Left lung (tissue), 10 donors: Measurements from ENCODE around the gene EDIL3. TPM values are rescaled to one million over a fixed set of nuclear protein-coding genes. Genes with fewer than 3 reads are reported as not detected.
A peak's percentile ranks its signal among the peaks of the same experiment; 100 is the strongest.

Experiments
- ATAC-seq: fragments of 200-7000 bp; cut with Tn5 transposase; one replicate; pipeline ENCODE4 v1.9.1; 2020; ENCODE audit warnings: moderate library complexity
- DNase-seq, 4 donors: peaks; one replicate each; pipeline ENCODE4 v3.0.0-alpha.2; 2013 to 2020
- H3K27ac ChIP-seq, 2 donors: fragments of 200-600 bp; sonication (generic) in 1 of 2; one replicate each; pipeline versions ENCODE4 v1.5.0 to v1.8.0; 2020 to 2021
- H3K27me3 ChIP-seq, 2 donors: fragments of 200-600 bp; sonication (generic) in 1 of 2; one replicate each; pipeline versions ENCODE4 v1.5.0 to v1.8.0; 2020 to 2021
- H3K36me3 ChIP-seq, 2 donors: fragments of 200-600 bp; sonication (generic) in 1 of 2; one replicate each; pipeline versions ENCODE4 v1.5.0 to v1.8.0; 2020 to 2021
- H3K4me1 ChIP-seq, 2 donors: fragments of 200-600 bp; one replicate each; pipeline ENCODE4 v1.8.0; 2021
- H3K4me3 ChIP-seq, 2 donors: fragments of 200-600 bp; sonication (generic) in 1 of 2; one replicate each; pipeline versions ENCODE4 v1.5.0 to v1.8.0; 2020 to 2021; ENCODE audit warnings: mild to moderate bottlenecking in 1 of 2
- H3K9me3 ChIP-seq, 2 donors: fragments of 200-600 bp; sonication (generic) in 1 of 2; one replicate each; pipeline versions ENCODE4 v1.5.0 to v1.8.0; 2020 to 2021
- CTCF ChIP-seq, 2 donors: fragments of 200-600 bp; sonication (generic) in 1 of 2; IDR thresholded peaks; one replicate each; pipeline versions ENCODE4 v1.5.0 to v1.8.0; 2021; ENCODE audit warnings: antibody characterized with exemption in 2 of 2
- intact Hi-C, 2 donors: fragments of 100-400 bp; cut with DNase I; formaldehyde crosslinking; loops; one replicate each; pipeline versions ENCODE4 v1.11.2 to v1.14.2; 2022
- polyA plus RNA-seq, 6 donors: library from polyadenylated mRNA; unstranded; fragments of 120-200 nt; gene quantifications; one replicate each; pipeline ENCODE4 v1.2.1, GENCODE V29; 2013; ENCODE audit not compliant: insufficient read length in 6 of 6
- total RNA-seq, 2 donors: library from RNA; stranded (reverse); fragmentation: NEBNext Ultra II Directional; extraction: Animal tissue kit (Norgen Biotek cat#: 25700); gene quantifications; one replicate each; pipeline ENCODE4 v1.2.1, GENCODE V29; 2021
- donor health status: DM: no; HTN: yes; CAD: no.
- donor health status: DM: no; HTN: no; CAD: no.

Gene EDIL3
- total and polyA plus RNA-seq, 8 donors = 20.6 to 59.9 (median 42.3) TPM

- intact Hi-C loops = no loop called here
- Histone ChIP-seq H3K27ac (no peak overlapping the region), H3K4me1 (peaks cover 4% of the 10 kb centered on the region in 2 donors), H3K27me3 (peaks cover 0 to 51% of the 10 kb centered on the region in 2 donors), H3K9me3 (no peaks in the 10 kb centered on the region), H3K36me3 (no peaks in the 10 kb centered on the region), H3K4me3 (no peak overlapping the region)
- ATAC-seq (no peak), DNase-seq (no peak)
- TF ChIP-seq CTCF (IDR thresholded peaks at IDR 0.05) = no peak
Observed at GRCh38 chr5:84379749-84380148, 4.9 kb downstream of the EDIL3 start.

GRCh38 chr5:84378961-84379360 is 5.7 kb downstream of the EDIL3 start:
- intact Hi-C loops = no loop called here
- H3K4me3 ChIP-seq = no peak overlapping the region
- H3K36me3 ChIP-seq = no peaks in the 10 kb centered on the region
- DNase-seq = no peak
- peaks cover under 1 to 4% of the 10 kb centered on the region in 2 donors for H3K4me1 ChIP-seq
- ATAC-seq = no peak
- H3K9me3 ChIP-seq = no peaks in the 10 kb centered on the region
- H3K27ac ChIP-seq = no peak overlapping the region
- peaks cover 0 to 44% of the 10 kb centered on the region in 2 donors for H3K27me3 ChIP-seq
- no peak for TF ChIP-seq CTCF (IDR thresholded peaks at IDR 0.05)

DNA sequence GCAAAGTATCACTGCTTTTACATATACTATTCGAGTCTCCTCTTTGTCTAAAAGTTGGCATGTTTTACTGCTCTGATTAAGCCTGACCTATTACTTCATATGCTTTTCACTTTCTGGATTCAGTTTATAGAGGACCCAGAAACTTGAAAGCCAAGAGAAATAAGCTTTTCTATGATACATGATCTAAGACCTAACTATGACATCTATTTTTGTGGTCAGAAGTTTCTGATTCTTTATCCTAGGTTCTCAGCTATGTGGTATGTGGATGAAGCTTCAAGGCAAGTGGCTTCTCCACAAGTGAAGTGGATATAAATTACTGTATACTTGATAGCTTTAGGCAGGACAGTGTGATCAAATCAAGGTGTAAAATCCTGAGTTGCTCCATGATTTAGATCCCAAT is 6.3 kb downstream of the EDIL3 start:
- TF ChIP-seq CTCF (IDR thresholded peaks at IDR 0.05) = no peak
- DNase-seq (no peak), ATAC-seq (no peak)
- Histone ChIP-seq H3K36me3 (no peaks in the 10 kb centered on the region), H3K9me3 (no peaks in the 10 kb centered on the region), H3K4me3 (no peak overlapping the region), H3K4me1 (peaks cover 0 to 4% of the 10 kb centered on the region in 2 donors), H3K27ac (no peak overlapping the region), H3K27me3 (peaks cover 0 to 38% of the 10 kb centered on the region in 2 donors)
- intact Hi-C loops = no loop called here

DNA sequence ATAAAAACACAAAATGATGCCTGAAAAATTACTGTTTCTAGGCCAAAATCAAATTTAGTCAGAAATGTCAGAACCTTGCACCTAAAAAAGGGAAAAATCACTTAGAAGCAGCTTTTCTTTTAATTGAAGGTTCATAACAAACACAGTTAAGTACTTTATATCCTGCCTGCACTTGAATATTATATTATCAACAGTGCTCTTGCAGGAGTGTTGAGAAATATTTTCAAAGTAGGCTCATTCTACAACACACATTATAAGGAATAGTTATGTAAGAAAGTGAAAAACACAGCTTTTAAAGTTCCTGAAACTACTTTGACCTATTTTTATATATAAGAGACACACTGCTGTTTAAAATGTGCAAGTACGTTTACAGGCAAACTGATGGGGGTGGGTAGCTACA is 8.3 kb downstream of the EDIL3 start:
- H3K4me3 ChIP-seq = no peak overlapping the region
- H3K36me3 ChIP-seq = no peaks in the 10 kb centered on the region
- ATAC-seq (peak; percentile 67), DNase-seq (no peak)
- peaks cover 0 to 4% of the 10 kb centered on the region in 2 donors for H3K4me1 ChIP-seq
- H3K27ac ChIP-seq = no peak overlapping the region
- intact Hi-C loops = no loop called here
- peaks cover 0 to 17% of the 10 kb centered on the region in 2 donors for H3K27me3 ChIP-seq
- H3K9me3 ChIP-seq = no peaks in the 10 kb centered on the region
- TF ChIP-seq CTCF (IDR thresholded peaks at IDR 0.05) = no peak

DNA sequence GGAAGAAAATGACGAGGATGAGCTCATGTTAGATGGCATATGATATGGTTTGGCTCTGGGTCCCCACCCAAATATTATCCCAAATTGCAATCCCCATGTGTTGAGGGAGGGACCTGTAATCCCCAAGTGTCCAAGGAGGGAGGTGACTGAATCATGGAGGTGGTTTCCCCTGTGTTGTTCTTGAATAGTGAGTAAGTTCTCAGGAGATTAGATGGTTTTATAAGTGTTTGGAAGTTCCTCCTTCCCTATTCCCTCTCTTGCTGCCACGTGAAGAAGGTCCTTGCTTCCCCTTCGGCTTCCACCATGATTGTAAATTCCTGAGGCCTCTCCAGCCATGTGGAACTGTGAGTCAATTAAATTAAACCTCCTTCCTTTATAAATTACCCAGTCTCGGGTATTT is 10.1 kb downstream of the EDIL3 start:
- DNase-seq = no peak
- TF ChIP-seq CTCF (IDR thresholded peaks at IDR 0.05) = no peak
- H3K27ac ChIP-seq = no peak overlapping the region
- intact Hi-C loops = no loop called here
- H3K4me3 ChIP-seq = no peak overlapping the region
- H3K36me3 ChIP-seq = no peaks in the 10 kb centered on the region
- H3K4me1 ChIP-seq = peaks cover 0 to 4% of the 10 kb centered on the region in 2 donors
- H3K27me3 ChIP-seq = peaks cover 0 to 1% of the 10 kb centered on the region in 2 donors
- H3K9me3 ChIP-seq = no peaks in the 10 kb centered on the region
- no peak for ATAC-seq
